ENCODE data around the gene ZIC1. TPM values are rescaled to one million over a fixed set of nuclear protein-coding genes. Genes with fewer than 3 reads are reported as not detected.

Gene ZIC1
- total RNA-seq, 1 donor: not detected

DNA sequence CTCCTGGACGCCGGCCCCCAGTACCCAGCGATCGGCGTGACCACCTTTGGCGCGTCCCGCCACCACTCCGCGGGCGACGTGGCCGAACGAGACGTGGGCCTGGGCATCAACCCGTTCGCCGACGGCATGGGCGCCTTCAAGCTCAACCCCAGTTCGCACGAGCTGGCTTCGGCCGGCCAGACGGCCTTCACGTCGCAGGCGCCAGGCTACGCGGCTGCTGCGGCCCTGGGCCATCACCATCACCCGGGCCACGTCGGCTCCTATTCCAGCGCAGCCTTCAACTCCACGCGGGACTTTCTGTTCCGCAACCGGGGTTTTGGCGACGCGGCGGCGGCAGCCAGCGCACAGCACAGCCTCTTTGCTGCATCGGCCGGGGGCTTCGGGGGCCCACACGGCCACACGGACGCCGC, 956 bp downstream of the ZIC1 start:
- Histone ChIP-seq H3K4me1 (ENCODE audit: insufficient read depth, low read length) (peaks cover 19% of the 10 kb centered on the region), H3K9me3 (ENCODE audit: low read depth, low read length) (no peaks in the 10 kb centered on the region), H3K27me3 (ENCODE audit: insufficient read depth, low read length) (peaks cover 96% of the 10 kb centered on the region), H3K4me3 (ENCODE audit: low read length) (no peak overlapping the region)

DNA sequence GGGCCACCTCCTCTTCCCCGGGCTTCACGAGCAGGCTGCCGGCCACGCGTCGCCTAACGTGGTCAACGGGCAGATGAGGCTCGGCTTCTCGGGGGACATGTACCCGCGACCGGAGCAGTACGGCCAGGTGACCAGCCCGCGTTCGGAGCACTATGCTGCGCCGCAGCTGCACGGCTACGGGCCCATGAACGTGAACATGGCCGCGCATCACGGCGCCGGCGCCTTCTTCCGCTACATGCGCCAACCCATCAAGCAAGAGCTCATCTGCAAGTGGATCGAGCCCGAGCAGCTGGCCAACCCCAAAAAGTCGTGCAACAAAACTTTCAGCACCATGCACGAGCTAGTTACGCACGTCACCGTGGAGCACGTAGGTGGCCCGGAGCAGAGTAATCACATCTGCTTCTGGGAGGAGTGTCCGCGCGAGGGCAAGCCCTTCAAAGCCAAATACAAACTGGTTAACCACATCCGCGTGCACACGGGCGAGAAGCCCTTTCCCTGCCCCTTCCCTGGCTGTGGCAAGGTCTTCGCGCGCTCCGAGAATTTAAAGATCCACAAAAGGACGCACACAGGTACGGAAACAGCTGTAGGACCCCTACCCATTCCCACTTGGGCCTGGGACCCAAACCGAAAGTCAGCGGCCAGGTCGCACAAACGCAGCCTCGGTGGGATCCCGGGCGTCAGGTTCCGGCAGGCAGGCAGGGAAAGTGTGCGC, 1.5 kb downstream of the ZIC1 start:
- Histone ChIP-seq H3K27me3 (ENCODE audit: insufficient read depth, low read length) (peaks cover 96% of the 10 kb centered on the region), H3K9me3 (ENCODE audit: low read depth, low read length) (no peaks in the 10 kb centered on the region), H3K4me1 (ENCODE audit: insufficient read depth, low read length) (peaks cover 19% of the 10 kb centered on the region), H3K4me3 (ENCODE audit: low read length) (no peak overlapping the region)

DNA sequence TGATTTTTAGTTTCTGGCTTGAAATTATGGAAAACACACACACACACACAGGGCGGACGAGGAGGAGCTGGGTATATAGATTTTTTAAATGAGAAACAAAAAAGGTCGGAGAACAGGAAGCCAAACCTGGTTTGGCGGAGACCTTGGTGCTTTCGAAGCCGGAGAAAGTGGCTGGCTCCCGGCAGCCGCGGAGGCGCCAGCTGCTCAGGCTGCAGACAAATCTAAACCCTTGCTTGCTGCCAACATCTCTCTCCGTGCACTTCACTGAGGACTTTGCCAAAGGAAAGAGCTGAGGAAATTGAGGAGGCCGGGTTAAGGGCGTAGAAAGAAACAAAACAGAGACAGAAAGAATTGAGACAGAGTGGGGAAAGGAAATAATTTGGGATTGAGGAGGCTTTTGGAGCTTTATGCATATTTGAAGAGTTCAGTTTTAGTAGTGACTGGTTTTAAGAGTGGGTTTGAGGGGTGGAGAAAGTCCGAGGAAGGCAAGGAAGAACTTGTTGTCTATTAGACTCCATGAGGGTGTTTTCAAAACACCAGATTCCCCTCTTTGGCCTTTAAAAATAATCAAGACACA, 2.2 kb downstream of the ZIC1 start:
- peaks cover 19% of the 10 kb centered on the region for H3K4me1 ChIP-seq (ENCODE audit: insufficient read depth, low read length)
- H3K4me3 ChIP-seq (ENCODE audit: low read length): no peak overlapping the region
- H3K27me3 ChIP-seq (ENCODE audit: insufficient read depth, low read length): peaks cover 96% of the 10 kb centered on the region
- no peaks in the 10 kb centered on the region for H3K9me3 ChIP-seq (ENCODE audit: low read depth, low read length)

DNA sequence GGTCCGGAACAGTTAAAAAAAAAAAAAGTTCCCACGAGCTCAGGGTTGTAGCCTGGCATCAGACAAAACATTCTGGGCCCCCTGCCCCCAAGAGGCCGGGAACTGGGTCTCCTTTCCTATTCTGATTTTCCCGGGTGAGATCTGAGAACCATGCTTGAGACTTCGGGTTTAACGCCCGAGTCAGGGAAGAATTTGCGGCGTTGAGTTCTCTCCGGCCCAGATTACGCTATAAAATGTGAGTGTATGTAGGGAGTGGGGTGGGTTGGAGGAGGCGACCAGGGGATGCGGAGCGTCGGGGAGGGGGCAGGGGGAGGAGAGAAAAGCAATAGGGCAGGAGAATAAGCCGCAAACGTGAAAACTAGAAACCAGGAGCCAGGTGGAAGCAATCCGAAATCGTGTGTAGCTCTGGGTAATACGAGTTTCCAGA, 2.7 kb downstream of the ZIC1 start:
- Histone ChIP-seq H3K27me3 (ENCODE audit: insufficient read depth, low read length) (peaks cover 96% of the 10 kb centered on the region), H3K4me3 (ENCODE audit: low read length) (no peak overlapping the region), H3K4me1 (ENCODE audit: insufficient read depth, low read length) (peaks cover 19% of the 10 kb centered on the region), H3K9me3 (ENCODE audit: low read depth, low read length) (no peaks in the 10 kb centered on the region)

DNA sequence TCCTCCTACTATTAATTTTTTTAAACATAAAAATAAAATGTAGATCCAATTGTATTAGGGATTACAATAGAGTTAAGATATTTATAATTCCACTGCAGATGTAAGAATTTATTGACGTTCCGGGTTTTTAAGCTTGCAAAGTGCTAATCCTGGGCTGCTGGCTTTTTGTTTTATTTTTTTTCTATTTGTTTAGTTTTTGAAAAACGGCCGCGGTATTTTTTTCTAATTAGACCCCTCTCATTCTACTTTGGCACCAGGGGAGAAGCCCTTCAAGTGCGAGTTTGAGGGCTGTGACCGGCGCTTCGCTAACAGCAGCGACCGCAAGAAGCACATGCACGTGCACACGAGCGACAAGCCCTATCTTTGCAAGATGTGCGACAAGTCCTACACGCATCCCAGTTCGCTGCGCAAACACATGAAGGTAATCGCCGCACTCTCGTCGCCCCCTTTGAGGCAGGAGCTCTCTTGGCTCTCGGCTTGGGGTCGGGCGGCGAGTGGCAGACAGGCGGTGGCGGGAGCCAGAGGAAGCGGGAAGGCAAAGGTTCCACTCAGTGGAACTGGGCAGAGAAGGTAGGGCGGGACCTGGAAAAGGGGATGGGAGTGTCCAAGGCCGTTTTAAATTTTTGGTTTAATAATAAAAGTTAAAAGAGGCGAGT, 3.2 kb downstream of the ZIC1 start:
- H3K9me3 ChIP-seq (ENCODE audit: low read depth, low read length): no peaks in the 10 kb centered on the region
- H3K4me3 ChIP-seq (ENCODE audit: low read length): no peak overlapping the region
- peaks cover 96% of the 10 kb centered on the region for H3K27me3 ChIP-seq (ENCODE audit: insufficient read depth, low read length)
- peaks cover 19% of the 10 kb centered on the region for H3K4me1 ChIP-seq (ENCODE audit: insufficient read depth, low read length)

DNA sequence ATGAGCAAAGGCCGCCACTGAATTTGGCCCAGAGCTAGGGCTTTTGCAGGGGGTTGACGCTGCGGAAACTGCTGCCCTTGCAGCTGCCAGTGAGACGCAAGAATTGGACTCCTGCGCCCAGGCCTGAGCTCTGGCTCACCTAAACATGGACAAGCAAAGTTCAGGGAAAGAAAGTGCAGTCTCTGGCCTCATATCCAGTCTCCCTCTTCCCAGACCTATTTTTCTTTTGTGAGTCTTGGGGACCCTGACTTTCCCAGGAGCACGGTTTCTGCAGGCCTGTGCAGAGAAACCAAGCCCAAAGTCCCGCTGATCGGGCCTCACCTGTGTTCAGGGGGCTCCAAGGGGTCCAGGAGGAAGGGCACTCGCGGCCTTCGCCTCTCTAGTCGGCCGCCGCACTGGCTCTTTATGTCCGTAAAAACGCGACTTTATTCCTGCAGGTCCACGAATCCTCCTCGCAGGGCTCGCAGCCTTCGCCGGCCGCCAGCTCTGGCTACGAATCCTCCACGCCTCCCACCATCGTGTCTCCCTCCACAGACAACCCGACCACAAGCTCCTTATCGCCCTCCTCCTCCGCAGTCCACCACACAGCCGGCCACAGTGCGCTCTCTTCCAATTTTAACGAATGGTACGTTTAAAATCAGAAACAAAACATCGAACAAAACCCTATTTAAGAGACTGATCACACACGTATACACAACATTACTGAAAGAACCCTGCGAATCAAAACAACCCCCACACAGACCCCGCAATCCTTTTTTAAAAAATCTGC, 3.9 kb downstream of the ZIC1 start:
- H3K27me3 ChIP-seq (ENCODE audit: insufficient read depth, low read length): peaks cover 96% of the 10 kb centered on the region
- H3K4me3 ChIP-seq (ENCODE audit: low read length): no peak overlapping the region
- no peaks in the 10 kb centered on the region for H3K9me3 ChIP-seq (ENCODE audit: low read depth, low read length)
- H3K4me1 ChIP-seq (ENCODE audit: insufficient read depth, low read length): peaks cover 19% of the 10 kb centered on the region

DNA sequence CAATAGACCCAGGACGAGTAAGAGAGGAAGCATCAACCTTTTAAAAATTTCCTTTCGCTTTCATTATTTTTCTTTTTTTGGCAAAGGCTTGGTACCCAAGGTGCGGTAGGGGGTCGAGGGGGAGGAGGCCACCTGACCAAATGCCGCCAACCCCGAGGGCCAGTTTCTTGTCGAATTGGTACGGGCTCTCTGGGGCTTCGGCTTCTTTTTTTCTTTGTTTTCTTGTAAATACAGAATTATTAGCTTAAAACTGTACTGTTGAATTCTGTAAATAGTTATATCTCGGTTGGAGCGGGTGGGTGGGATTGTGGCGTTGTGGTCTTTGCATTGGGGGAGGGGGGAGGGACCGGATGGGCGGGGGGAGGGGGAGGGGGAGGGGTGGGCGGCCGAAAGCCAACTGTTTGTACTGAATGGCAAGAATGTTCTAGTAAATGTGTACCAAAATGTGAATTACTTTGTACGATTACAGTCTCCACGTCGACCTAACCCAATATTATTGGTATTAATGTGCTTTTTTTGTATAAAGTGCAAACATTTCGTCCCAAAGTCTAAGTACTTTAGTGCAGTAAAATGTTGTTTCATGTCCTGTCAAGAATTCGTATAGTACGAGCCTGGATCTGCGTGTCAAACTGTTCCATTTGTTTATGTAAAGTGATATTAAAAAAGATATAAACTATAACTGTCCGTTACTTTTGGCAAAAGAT, 4.7 kb downstream of the ZIC1 start:
- Histone ChIP-seq H3K9me3 (ENCODE audit: low read depth, low read length) (no peaks in the 10 kb centered on the region), H3K27me3 (ENCODE audit: insufficient read depth, low read length) (peaks cover 96% of the 10 kb centered on the region), H3K4me3 (ENCODE audit: low read length) (no peak overlapping the region)

DNA sequence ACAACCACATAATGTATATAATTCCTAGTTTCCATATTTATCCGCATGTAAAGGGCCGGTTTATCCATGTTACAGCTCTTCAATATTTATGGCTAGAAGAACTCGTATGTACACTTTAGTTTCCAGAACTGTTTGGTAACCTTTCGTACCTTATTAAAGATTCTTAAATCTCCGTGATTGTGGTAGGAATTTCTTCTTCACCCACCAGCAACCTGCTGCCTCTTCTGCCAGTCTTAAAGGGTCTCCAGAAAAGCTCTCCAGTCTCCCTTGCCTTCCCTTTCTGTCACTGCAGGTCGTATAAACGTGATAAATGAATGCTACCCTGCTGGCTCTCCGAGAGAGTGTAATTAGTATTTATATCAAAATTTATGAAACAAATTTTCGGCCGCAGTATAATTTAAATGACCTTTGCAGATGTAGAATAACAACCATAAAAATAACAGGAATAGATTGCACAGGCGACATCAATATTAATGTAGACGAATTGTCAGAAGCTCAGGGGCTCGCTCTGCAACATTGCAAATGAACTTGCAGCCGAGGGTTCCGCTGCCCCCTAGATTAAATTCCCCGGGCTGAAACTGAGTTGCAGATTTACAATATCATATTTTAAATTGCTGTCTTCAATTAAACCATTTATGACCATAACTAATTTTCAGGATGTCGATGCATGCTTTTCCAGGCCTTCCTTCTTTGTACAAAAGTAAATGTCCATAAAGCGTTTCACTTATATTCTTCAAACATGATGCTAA, 5.4 kb downstream of the ZIC1 start:
- H3K4me1 ChIP-seq (ENCODE audit: insufficient read depth, low read length): peaks cover 19% of the 10 kb centered on the region
- peaks cover 96% of the 10 kb centered on the region for H3K27me3 ChIP-seq (ENCODE audit: insufficient read depth, low read length)
- H3K4me3 ChIP-seq (ENCODE audit: low read length): no peak overlapping the region
- H3K9me3 ChIP-seq (ENCODE audit: low read depth, low read length): no peaks in the 10 kb centered on the region

More for the DNA sequence above, 4.7 kb downstream of the ZIC1 start:
- peaks cover 19% of the 10 kb centered on the region for H3K4me1 ChIP-seq (ENCODE audit: insufficient read depth, low read length)

DNA sequence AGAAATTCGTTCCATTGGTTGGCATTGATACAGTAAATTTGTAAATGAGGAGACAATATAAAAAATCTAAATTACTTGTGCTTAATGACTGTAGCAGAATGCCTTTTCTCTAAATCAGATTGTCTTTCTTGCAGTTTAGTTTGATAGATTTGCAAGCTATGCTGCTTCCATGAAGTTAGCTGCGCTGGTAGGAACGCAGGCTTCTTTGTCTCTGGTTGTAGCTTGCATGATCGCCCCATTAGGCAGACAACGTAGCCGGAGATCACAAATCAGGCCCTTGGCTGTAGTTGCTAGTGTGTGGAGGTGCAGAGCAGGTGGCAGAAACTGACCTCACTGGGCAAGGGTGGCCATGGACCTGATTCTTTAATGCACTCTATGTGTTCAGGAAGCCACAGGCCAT, 6.1 kb downstream of the ZIC1 start:
- no peaks in the 10 kb centered on the region for H3K9me3 ChIP-seq (ENCODE audit: low read depth, low read length)
- peaks cover 16% of the 10 kb centered on the region for H3K4me1 ChIP-seq (ENCODE audit: insufficient read depth, low read length)
- no peak overlapping the region for H3K4me3 ChIP-seq (ENCODE audit: low read length)
- peaks cover 98% of the 10 kb centered on the region for H3K27me3 ChIP-seq (ENCODE audit: insufficient read depth, low read length)

DNA sequence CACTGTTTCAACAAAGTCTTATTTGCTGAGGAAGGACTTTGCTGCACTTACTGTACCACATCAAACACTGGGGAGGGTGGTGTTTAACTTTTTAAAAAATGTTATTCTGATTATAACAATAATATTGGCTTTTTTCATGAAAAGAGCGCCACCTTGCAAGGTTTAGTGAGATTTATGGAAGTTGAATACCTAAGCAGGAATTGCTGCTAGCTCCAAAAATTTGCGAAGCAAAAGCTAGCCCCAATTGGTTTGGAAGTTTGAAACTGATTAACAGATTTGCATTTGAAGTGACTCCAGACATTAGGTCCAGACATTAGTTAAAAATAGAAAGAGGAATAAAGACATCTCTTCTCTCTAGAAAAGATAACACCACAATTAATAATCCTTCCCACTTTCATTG, 6.7 kb downstream of the ZIC1 start:
- Histone ChIP-seq H3K4me1 (ENCODE audit: insufficient read depth, low read length) (peaks cover 10% of the 10 kb centered on the region), H3K9me3 (ENCODE audit: low read depth, low read length) (no peaks in the 10 kb centered on the region), H3K4me3 (ENCODE audit: low read length) (no peak overlapping the region), H3K27me3 (ENCODE audit: insufficient read depth, low read length) (peaks cover 98% of the 10 kb centered on the region)

DNA sequence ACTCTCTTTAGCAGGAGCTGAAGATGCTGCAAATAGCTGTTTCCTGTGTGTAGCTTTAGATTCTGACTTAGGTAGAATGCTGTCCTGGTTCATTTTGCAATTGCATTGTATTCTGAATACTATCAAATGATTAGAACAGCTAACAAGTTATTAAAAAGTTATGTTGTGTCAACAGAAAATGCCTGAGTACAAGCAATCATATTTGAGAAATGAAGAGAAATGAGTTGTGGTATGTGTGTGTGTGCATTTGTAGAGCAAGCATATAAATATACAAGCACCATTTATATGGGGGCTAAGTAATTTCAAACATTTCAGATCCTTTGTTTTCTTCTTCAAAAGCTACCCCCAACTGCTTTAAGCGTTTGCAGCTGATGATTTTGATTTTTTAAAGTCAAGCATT, 7.8 kb downstream of the ZIC1 start:
- Histone ChIP-seq H3K27me3 (ENCODE audit: insufficient read depth, low read length) (peaks cover 98% of the 10 kb centered on the region), H3K9me3 (ENCODE audit: low read depth, low read length) (no peaks in the 10 kb centered on the region), H3K4me1 (ENCODE audit: insufficient read depth, low read length) (peaks cover 7% of the 10 kb centered on the region), H3K4me3 (ENCODE audit: low read length) (no peak overlapping the region)

DNA sequence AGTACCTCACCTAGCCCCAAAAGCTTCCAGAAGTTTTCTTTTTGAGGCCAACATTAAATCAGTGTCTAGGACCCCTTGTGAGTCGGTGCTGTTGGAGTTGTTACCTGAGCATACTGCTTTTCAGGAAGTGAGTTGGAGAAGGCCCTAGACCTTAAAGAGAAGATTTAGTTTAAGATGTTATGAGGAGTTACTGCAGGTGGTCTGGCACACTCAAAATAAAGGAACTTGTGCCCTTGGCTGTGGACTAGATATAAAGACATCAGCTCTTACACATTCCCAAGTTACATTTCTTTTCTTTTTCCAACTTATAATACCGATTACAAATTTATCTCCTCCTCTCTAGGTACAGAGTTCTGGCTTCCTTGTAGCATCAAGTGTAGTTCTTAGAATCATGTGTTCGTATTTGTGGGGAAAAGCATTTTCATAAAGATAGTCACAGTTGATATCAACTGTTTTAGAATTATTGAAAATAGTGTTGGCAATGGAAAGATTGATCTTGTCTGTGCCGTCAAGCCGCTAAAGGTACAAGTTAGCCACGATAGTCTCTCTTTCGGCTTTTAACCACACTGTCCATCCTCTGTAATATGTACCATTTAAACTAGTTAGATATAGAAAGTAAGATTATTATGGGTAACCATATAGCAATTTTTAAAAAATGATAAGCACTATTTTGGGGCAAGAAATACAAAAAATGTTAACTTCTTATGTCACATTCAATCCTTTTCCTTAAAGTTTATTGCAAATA, 8.6 kb downstream of the ZIC1 start:
- Histone ChIP-seq H3K27me3 (ENCODE audit: insufficient read depth, low read length) (peaks cover 98% of the 10 kb centered on the region), H3K4me3 (ENCODE audit: low read length) (no peak overlapping the region), H3K9me3 (ENCODE audit: low read depth, low read length) (no peaks in the 10 kb centered on the region), H3K4me1 (ENCODE audit: insufficient read depth, low read length) (peaks cover 2% of the 10 kb centered on the region)

DNA sequence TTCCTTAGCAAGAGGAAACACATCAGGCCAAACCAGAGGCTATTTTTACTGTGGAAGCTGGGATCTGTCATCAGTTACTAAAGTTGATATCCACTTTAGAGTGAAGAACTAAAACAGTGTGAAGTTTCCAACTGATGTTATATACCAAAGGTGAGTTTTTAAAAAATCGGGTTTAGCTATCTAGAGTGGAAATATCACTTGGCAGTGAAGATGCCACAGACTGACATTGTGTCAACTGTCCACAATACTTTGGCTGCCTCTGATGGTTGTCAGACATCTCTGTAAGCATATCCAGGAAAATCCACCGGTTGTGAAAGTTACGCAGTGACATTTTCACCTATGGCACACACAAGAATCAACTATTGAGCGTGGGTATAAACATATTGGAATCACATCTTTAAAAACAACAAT, 9.2 kb downstream of the ZIC1 start:
- Histone ChIP-seq H3K9me3 (ENCODE audit: low read depth, low read length) (no peaks in the 10 kb centered on the region), H3K4me3 (ENCODE audit: low read length) (no peak overlapping the region), H3K4me1 (ENCODE audit: insufficient read depth, low read length) (no peaks in the 10 kb centered on the region), H3K27me3 (ENCODE audit: insufficient read depth, low read length) (peaks cover 98% of the 10 kb centered on the region)

All from mononuclear cell (primary cell).